Measurements from ENCODE around the gene MACROD2. TPM values are rescaled to one million over a fixed set of nuclear protein-coding genes. Genes with fewer than 3 reads are reported as not detected.
"Not testable (repeated sequence)": the region's sequence is repeated elsewhere in the genome, so short reads cannot be mapped to it uniquely, and the experiment has no call there.

MACROD2 gene
- polyA plus RNA-seq, 1 donor: 3.9 TPM

- DNase-seq: no peak
These were observed 416.9 kb downstream of the MACROD2 start for GRCh38 chr20:14412065-14412681.

- DNase-seq: no peak
These were observed 418.5 kb downstream of the MACROD2 start for GRCh38 chr20:14413835-14414234.

- DNase-seq: no peak
These were observed 419.2 kb downstream of the MACROD2 start for GRCh38 chr20:14414560-14414959.

- no peak for DNase-seq
These were observed 420.2 kb downstream of the MACROD2 start for GRCh38 chr20:14415467-14415866.

GRCh38 chr20:14418376-14418775, 423.1 kb downstream of the MACROD2 start:
- DNase-seq: peak; percentile 73

- no peak for DNase-seq
These were observed 427.6 kb downstream of the MACROD2 start for GRCh38 chr20:14422892-14423291.

GRCh38 chr20:14431568-14431967, 436.3 kb downstream of the MACROD2 start:
- no peak for DNase-seq

GRCh38 chr20:14432085-14432484, 436.8 kb downstream of the MACROD2 start:
- no peak for DNase-seq

GRCh38 chr20:14432597-14432996, 437.3 kb downstream of the MACROD2 start:
- no peak for DNase-seq

- DNase-seq: no peak
These were observed 439.2 kb downstream of the MACROD2 start for GRCh38 chr20:14434384-14435136.

- DNase-seq: no peak
These were observed 445.9 kb downstream of the MACROD2 start for GRCh38 chr20:14441201-14441600.

GRCh38 chr20:14444106-14444505, 448.8 kb downstream of the MACROD2 start:
- no peak for DNase-seq

GRCh38 chr20:14445310-14445709, 450.0 kb downstream of the MACROD2 start:
- DNase-seq: no peak

GRCh38 chr20:14445902-14446301, 450.6 kb downstream of the MACROD2 start:
- no peak for DNase-seq

GRCh38 chr20:14446446-14446845, 451.1 kb downstream of the MACROD2 start:
- no peak for DNase-seq

GRCh38 chr20:14449323-14449722, 454.0 kb downstream of the MACROD2 start:
- no peak for DNase-seq

GRCh38 chr20:14450256-14450655, 454.9 kb downstream of the MACROD2 start:
- no peak for DNase-seq

GRCh38 chr20:14451458-14451857, 456.1 kb downstream of the MACROD2 start:
- no peak for DNase-seq

GRCh38 chr20:14453259-14453658, 457.9 kb downstream of the MACROD2 start:
- no peak for DNase-seq

- DNase-seq: no peak
These were observed 459.0 kb downstream of the MACROD2 start for GRCh38 chr20:14454296-14454695.

GRCh38 chr20:14467104-14467827, 471.9 kb downstream of the MACROD2 start:
- not testable (repeated sequence) for DNase-seq

- no peak for DNase-seq
These were observed 475.0 kb downstream of the MACROD2 start for GRCh38 chr20:14470231-14470899.
